Uterus (tissue), 2 donors: ENCODE measurements around the gene ACOT9.

Experiments used
- CTCF ChIP-seq, 4 experiments: fragments of 200-600 bp in 2 of 4; fragments of 450-650 bp in 2 of 4; sonication (generic) in 2 of 4; IDR thresholded peaks; one replicate each; pipeline ENCODE4 v1.5.1; 2016 to 2019; ENCODE audit warnings: antibody characterized with exemption in 4 of 4, mild to moderate bottlenecking in 2 of 4, moderate library complexity in 1 of 4
- POLR2A ChIP-seq, 2 donors: fragments of 450-650 bp; IDR thresholded peaks; one replicate each; pipeline ENCODE4 v1.6.1; 2016; ENCODE audit warnings: antibody characterized with exemption in 2 of 2, mild to moderate bottlenecking in 1 of 2, moderate library complexity in 1 of 2

GRCh38 chrX:23662187-23662586, 80.9 kb downstream of the ACOT9 start:
- no peak for TF ChIP-seq CTCF (IDR thresholded peaks at IDR 0.05)
- TF ChIP-seq POLR2A (IDR thresholded peaks at IDR 0.05) = no peak
